ENCODE data around the gene MTHFR. TPM values are rescaled to one million over a fixed set of nuclear protein-coding genes. Genes with fewer than 3 reads are reported as not detected.

MTHFR gene
- total RNA-seq, 2 donors from 2014 or later: 25.7 to 30.4 TPM

GRCh38 chr1:11740258-11741192 lies 65.2 kb downstream of the MTHFR start:
- Mint-ChIP-seq H3K4me1 (ENCODE audit: low read depth in 2 of 2) (peaks cover 68 to 74% of the 10 kb centered on the region in 2 donors), H3K27me3 (no peaks in the 10 kb centered on the region), H3K36me3 (no peaks in the 10 kb centered on the region), H3K9me3 (no peaks in the 10 kb centered on the region), H3K4me3 (peak overlapping the region; percentile 77), H3K27ac (peak overlapping the region; percentile 98 to 99)
- ATAC-seq (peak; percentile 63 to 76), DNase-seq (ENCODE audit: low spot score) (peak; percentile 86)

GRCh38 chr1:11738783-11739182 lies 67.0 kb downstream of the MTHFR start:
- Mint-ChIP-seq H3K4me1 (ENCODE audit: low read depth in 2 of 2) (peaks cover 71 to 74% of the 10 kb centered on the region in 2 donors), H3K27me3 (no peaks in the 10 kb centered on the region), H3K27ac (peak overlapping the region; percentile 98 to 99), H3K9me3 (no peaks in the 10 kb centered on the region), H3K4me3 (peak overlapping the region; percentile 87), H3K36me3 (no peaks in the 10 kb centered on the region)
- ATAC-seq (no peak), DNase-seq (ENCODE audit: low spot score) (no peak)

- Mint-ChIP-seq H3K36me3 (no peaks in the 10 kb centered on the region), H3K27ac (peak overlapping the region; percentile 98 to 99), H3K4me1 (ENCODE audit: low read depth in 2 of 2) (peaks cover 73 to 77% of the 10 kb centered on the region in 2 donors), H3K9me3 (no peaks in the 10 kb centered on the region), H3K27me3 (no peaks in the 10 kb centered on the region), H3K4me3 (peak overlapping the region; percentile 87)
- DNase-seq (ENCODE audit: low spot score) (no peak), ATAC-seq (no peak)
Observed at GRCh38 chr1:11738096-11738495, 67.7 kb downstream of the MTHFR start.

- DNase-seq (ENCODE audit: low spot score): peak; percentile 92
- H3K4me1 Mint-ChIP-seq (ENCODE audit: low read depth in 2 of 2): peaks cover 67 to 70% of the 10 kb centered on the region in 2 donors
- H3K4me3 Mint-ChIP-seq: peak overlapping the region; percentile 87
- ATAC-seq: peak; percentile 79 to 85
- no peaks in the 10 kb centered on the region for H3K9me3 Mint-ChIP-seq
- peak overlapping the region; percentile 98 to 99 for H3K27ac Mint-ChIP-seq
- H3K36me3 Mint-ChIP-seq: no peaks in the 10 kb centered on the region
- H3K27me3 Mint-ChIP-seq: no peaks in the 10 kb centered on the region
Observed at GRCh38 chr1:11736746-11737639, 68.8 kb downstream of the MTHFR start.

GRCh38 chr1:11735854-11736745 lies 69.7 kb downstream of the MTHFR start, which contains the start of gene AGTRAP:
AGTRAP (plus strand) TSS chr1:11736136; CDS start chr1:11736209, 73 bp downstream.
- Mint-ChIP-seq H3K4me3 (peak within 1 kb of the TSS; percentile 87), H3K9me3 (no peaks in the 10 kb centered on the region), H3K27me3 (no peaks in the 10 kb centered on the region), H3K27ac (peak within 1 kb of the TSS; percentile 98 to 99), H3K4me1 (ENCODE audit: low read depth in 2 of 2) (peaks cover 65 to 69% of the 10 kb centered on the region in 2 donors), H3K36me3 (no peaks in the 10 kb centered on the region)
- ATAC-seq (peak; percentile 81 to 82), DNase-seq (ENCODE audit: low spot score) (peak; percentile 95)

Other genes with a start within 250 kb of the MTHFR start
- 10 to 100 TPM; 13.2 to 16.3 TPM for gene FBXO2, start 151.5 kb downstream of the MTHFR start, total RNA-seq
- 10 to 100 TPM; 45.4 to 49.7 TPM for gene FBXO44, start 151.1 kb downstream of the MTHFR start, total RNA-seq
- gene FBXO6, start 141.8 kb downstream of the MTHFR start, total RNA-seq: 100 to 1,000 TPM in 1 of 2 donors, 10 to 100 TPM in 1; 42.9 to 106 TPM
- gene MAD2L2, start 124.8 kb downstream of the MTHFR start, total RNA-seq: 100 to 1,000 TPM; 115 to 153 TPM
- gene DRAXIN, start 114.3 kb downstream of the MTHFR start, total RNA-seq: 10 to 100 TPM; 29.3 to 41.5 TPM
- gene AGTRAP, start 69.8 kb downstream of the MTHFR start, total RNA-seq: 10 to 100 TPM; 40.3 to 52.0 TPM
- not detected for gene C1orf167, start 43.8 kb downstream of the MTHFR start, total RNA-seq
- 10 to 100 TPM; 15.0 to 31.0 TPM for gene CLCN6, start 227 bp upstream of the MTHFR start, total RNA-seq
- not detected for gene NPPA, start 41.8 kb upstream of the MTHFR start, total RNA-seq
- gene NPPB, start 53.0 kb upstream of the MTHFR start, total RNA-seq: not detected
- gene KIAA2013, start 120.5 kb upstream of the MTHFR start, total RNA-seq: 10 to 100 TPM; 50.5 to 59.8 TPM
- 10 to 100 TPM; 50.7 to 72.4 TPM for gene PLOD1, start 128.8 kb upstream of the MTHFR start, total RNA-seq
- gene MFN2, start 174.5 kb upstream of the MTHFR start, total RNA-seq: 100 to 1,000 TPM in 1 of 2 donors, 10 to 100 TPM in 1; 75.2 to 101 TPM
- 100 to 1,000 TPM in 1 of 2 donors, 10 to 100 TPM in 1; 52.5 to 118 TPM for gene MIIP, start 213.5 kb upstream of the MTHFR start, total RNA-seq

Data from natural killer cell treated with Interleukin-12 subunit alpha and Interleukin-12 subunit beta and Interleukin-15 and Interleukin-18, amount 100 ng/mL, for 72 hours (primary cell).